T-helper 1 cell treated with Interleukin-12 subunit alpha and Interleukin-12 subunit beta and Interleukin-4 antibody, amounts not matched to agents 30 μg/mL and 1 μg/mL, for 36 hours (primary cell): Measurements from ENCODE around the gene HDAC6.
A peak's percentile ranks its signal among the peaks of the same experiment; 100 is the strongest.
"Not testable (repeated sequence)": the region's sequence is repeated elsewhere in the genome, so short reads cannot be mapped to it uniquely, and the experiment has no call there.

ENCODE experiments used
- H3K27ac Mint-ChIP-seq: one replicate; pipeline ENCODE4 v1.8.0; 2021; ENCODE audit warnings: mild to moderate bottlenecking, mixed read lengths
- H3K27me3 Mint-ChIP-seq: one replicate; pipeline ENCODE4 v1.8.0; 2021; ENCODE audit warnings: low read depth, mixed read lengths
- H3K36me3 Mint-ChIP-seq: one replicate; pipeline ENCODE4 v1.8.0; 2021; ENCODE audit warnings: low read depth, mixed read lengths
- H3K4me1 Mint-ChIP-seq: one replicate; pipeline ENCODE4 v1.8.0; 2021; ENCODE audit warnings: low read depth, mixed read lengths
- H3K4me3 Mint-ChIP-seq: one replicate; pipeline ENCODE4 v1.8.0; 2021; ENCODE audit warnings: mild to moderate bottlenecking, moderate library complexity, mixed read lengths
- H3K9me3 Mint-ChIP-seq: one replicate; pipeline ENCODE4 v1.8.0; 2021; ENCODE audit warnings: mixed read lengths

HDAC6 gene

GRCh38 chrX:48826876-48827653 lies 25.2 kb downstream of the HDAC6 start:
- peaks cover 3% of the 10 kb centered on the region for H3K4me1 Mint-ChIP-seq
- peaks cover 5% of the 10 kb centered on the region for H3K36me3 Mint-ChIP-seq
- H3K4me3 Mint-ChIP-seq, result no peak overlapping the region
- H3K9me3 Mint-ChIP-seq, result no peaks in the 10 kb centered on the region
- peaks cover 30% of the 10 kb centered on the region for H3K27me3 Mint-ChIP-seq
- H3K27ac Mint-ChIP-seq, result no peak overlapping the region

- Mint-ChIP-seq H3K9me3 (no peaks in the 10 kb centered on the region), H3K4me3 (no peak overlapping the region), H3K4me1 (peaks cover 3% of the 10 kb centered on the region), H3K27ac (no peak overlapping the region), H3K36me3 (peaks cover 5% of the 10 kb centered on the region), H3K27me3 (peaks cover 34% of the 10 kb centered on the region)
Measured at GRCh38 chrX:48827654-48827968, 25.7 kb downstream of the HDAC6 start.

DNA sequence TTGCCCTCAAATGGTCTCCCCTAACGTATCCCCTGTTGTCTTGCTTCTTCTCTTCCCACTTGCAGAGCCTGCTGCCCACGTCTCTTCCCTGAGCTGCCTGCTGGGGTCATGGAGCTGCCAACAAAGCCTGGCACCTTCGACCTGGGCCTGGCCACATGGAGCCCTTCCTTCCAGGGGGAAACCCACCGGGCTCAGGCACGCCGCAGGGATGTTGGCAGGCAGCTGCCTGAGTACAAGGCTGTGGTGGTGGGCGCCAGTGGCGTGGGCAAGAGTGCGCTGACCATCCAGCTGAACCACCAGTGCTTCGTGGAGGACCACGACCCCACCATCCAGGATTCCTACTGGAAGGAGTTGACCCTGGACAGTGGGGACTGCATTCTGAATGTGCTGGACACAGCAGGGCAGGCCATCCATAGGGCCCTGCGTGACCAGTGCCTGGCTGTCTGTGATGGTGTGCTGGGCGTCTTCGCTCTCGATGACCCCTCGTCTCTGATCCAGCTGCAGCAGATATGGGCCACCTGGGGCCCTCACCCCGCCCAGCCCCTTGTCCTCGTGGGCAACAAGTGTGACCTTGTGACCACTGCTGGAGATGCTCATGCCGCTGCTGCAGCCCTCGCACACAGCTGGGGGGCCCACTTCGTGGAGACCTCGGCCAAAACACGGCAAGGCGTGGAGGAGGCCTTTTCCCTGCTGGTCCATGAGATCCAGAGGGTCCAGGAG lies 27.3 kb downstream of the HDAC6 start:
- Mint-ChIP-seq H3K4me3 (no peak overlapping the region), H3K9me3 (no peaks in the 10 kb centered on the region), H3K36me3 (peaks cover 5% of the 10 kb centered on the region), H3K27ac (no peak overlapping the region), H3K27me3 (peaks cover 50% of the 10 kb centered on the region), H3K4me1 (peaks cover 5% of the 10 kb centered on the region)

GRCh38 chrX:48831136-48831908 lies 29.5 kb downstream of the HDAC6 start:
- no peak overlapping the region for H3K4me3 Mint-ChIP-seq
- no peaks in the 10 kb centered on the region for H3K9me3 Mint-ChIP-seq
- no peak overlapping the region for H3K27ac Mint-ChIP-seq
- peaks cover 62% of the 10 kb centered on the region for H3K27me3 Mint-ChIP-seq
- H3K4me1 Mint-ChIP-seq, result peaks cover 12% of the 10 kb centered on the region
- peaks cover 2% of the 10 kb centered on the region for H3K36me3 Mint-ChIP-seq

GRCh38 chrX:48831909-48832291 lies 30.0 kb downstream of the HDAC6 start:
- Mint-ChIP-seq H3K27ac (no peak overlapping the region), H3K27me3 (peaks cover 67% of the 10 kb centered on the region)

DNA sequence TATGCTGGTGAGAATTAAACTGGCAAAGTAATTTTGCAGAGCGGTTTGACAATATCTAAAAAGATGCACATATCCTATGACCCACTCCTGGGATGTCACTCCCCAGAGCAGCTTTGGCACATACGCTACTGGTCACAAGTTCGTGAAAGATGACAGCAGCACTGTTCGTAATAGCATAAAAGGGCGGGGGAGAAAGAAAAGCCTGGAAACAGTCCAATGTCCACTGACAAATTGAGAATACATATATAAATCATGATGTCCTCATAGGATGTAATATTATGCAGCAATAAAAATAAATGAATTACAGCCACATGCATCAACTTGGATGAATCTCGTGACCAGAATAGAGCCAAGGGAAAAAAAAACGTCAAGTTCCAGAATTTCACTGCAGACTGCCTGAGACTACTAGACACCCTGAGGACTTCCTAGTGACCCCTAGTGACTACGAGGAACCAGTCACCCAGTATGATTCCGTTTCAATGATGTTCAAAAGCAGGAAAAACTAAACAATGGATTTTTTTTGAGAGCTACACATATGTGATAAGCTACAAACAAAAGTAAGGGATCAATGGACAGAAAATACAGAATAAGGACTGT lies 31.8 kb downstream of the HDAC6 start:
- H3K4me1 Mint-ChIP-seq, result peaks cover 9% of the 10 kb centered on the region
- no peak overlapping the region for H3K27ac Mint-ChIP-seq
- no peak overlapping the region for H3K4me3 Mint-ChIP-seq
- H3K9me3 Mint-ChIP-seq, result no peaks in the 10 kb centered on the region
- no peaks in the 10 kb centered on the region for H3K36me3 Mint-ChIP-seq
- peaks cover 53% of the 10 kb centered on the region for H3K27me3 Mint-ChIP-seq

More at GRCh38 chrX:48831909-48832291, 30.0 kb downstream of the HDAC6 start:
- Mint-ChIP-seq H3K4me1 (peaks cover 12% of the 10 kb centered on the region), H3K36me3 (peaks cover 2% of the 10 kb centered on the region), H3K9me3 (no peaks in the 10 kb centered on the region), H3K4me3 (no peak overlapping the region)

DNA sequence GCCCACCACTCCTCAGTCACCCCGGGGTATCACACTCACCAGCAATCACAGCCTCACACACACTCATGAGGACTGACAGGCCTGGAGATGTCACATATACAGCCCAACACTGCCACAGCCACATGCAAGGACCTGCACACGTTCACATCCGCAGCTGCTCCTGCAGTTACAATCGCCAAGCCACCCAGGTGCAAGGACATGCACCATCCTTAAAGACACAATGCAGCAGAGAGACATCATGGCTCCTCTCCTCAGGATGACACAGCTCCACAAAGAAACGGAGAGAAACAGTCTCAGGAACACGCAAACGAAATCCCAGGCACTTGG lies 32.5 kb downstream of the HDAC6 start:
- Mint-ChIP-seq H3K9me3 (no peaks in the 10 kb centered on the region), H3K27ac (peak overlapping the region; percentile 14), H3K36me3 (no peaks in the 10 kb centered on the region), H3K4me1 (peaks cover 9% of the 10 kb centered on the region), H3K4me3 (peak overlapping the region; percentile 82), H3K27me3 (peaks cover 48% of the 10 kb centered on the region)

DNA sequence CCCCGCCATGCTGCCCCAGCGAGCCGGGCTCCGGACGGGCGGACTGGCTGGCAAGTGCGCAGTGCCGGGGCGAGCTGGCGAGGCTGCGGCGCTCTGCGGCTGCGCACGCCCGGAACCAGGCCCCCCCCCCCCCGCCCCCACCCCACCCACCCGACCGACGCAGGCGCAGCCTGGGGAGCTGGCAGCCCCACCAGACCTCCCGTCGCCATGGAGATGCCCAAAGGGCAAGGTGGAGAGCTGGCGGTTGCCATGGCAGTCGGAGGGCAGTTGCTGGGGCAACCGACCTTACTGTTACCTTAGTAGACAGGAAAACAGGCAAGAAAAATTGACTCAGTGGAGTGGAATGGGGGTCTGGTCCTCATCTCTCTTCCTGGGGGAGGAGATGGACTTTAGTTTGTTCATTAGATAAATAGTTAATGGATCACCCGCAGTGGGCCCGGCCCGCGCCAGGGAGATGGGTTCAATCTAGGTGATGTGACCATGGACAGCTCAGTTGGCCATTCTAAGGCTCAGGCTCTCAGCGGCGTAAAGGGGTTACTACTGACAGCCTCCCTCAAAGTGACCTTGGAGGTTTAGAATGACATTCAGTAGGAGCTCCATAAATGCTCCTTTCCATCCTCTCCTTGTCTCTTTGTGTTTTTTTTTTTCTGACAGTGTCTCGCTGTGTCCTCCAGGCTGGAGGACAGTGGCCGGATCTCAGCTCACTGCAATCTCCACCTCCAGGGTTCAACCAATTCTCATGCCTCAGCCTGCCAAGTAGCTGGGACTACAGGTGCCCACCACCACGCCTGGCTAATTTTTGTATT lies 33.9 kb downstream of the HDAC6 start, which contains the start of gene PCSK1N:
TSS of gene PCSK1N (minus strand) at position 87 of the 806 bp plus-strand sequence. CDS start at position 9, 78 bp downstream.
- H3K27ac Mint-ChIP-seq, result peak within 1 kb of the TSS; percentile 15
- no peaks in the 10 kb centered on the region for H3K36me3 Mint-ChIP-seq
- H3K27me3 Mint-ChIP-seq, result peaks cover 45% of the 10 kb centered on the region
- H3K4me3 Mint-ChIP-seq, result peak within 1 kb of the TSS; percentile 82
- peaks cover 9% of the 10 kb centered on the region for H3K4me1 Mint-ChIP-seq
- H3K9me3 Mint-ChIP-seq, result no peaks in the 10 kb centered on the region

DNA sequence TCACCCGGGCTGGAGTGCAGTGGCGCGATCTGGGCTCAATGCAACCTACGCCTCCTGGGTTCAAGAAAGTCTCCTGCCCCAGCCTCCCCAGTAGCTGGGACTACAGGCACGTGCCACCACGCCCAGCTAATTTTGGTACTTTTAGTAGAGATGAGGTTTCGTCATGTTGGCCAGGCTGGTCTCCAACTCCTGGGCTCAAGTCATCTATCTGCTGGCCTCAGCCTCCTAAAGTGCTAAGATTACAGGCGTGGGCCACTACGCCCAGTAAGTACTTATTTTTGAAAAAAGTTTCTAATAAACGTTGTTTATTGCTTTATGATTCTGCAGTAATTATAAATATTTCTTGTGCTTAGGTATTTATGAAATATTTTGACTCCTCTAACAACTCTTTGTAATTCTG lies 37.8 kb downstream of the HDAC6 start:
- Mint-ChIP-seq H3K4me1 (peaks cover 2% of the 10 kb centered on the region), H3K4me3 (no peak overlapping the region), H3K27me3 (peaks cover 23% of the 10 kb centered on the region), H3K9me3 (no peaks in the 10 kb centered on the region), H3K27ac (no peak overlapping the region), H3K36me3 (no peaks in the 10 kb centered on the region)

GRCh38 chrX:48848847-48849246 lies 47.0 kb downstream of the HDAC6 start:
- no peaks in the 10 kb centered on the region for H3K9me3 Mint-ChIP-seq
- H3K4me3 Mint-ChIP-seq, result no peak overlapping the region
- H3K4me1 Mint-ChIP-seq, result peaks cover 4% of the 10 kb centered on the region
- H3K27ac Mint-ChIP-seq, result no peak overlapping the region
- H3K27me3 Mint-ChIP-seq, result peaks cover 6% of the 10 kb centered on the region
- no peaks in the 10 kb centered on the region for H3K36me3 Mint-ChIP-seq

DNA sequence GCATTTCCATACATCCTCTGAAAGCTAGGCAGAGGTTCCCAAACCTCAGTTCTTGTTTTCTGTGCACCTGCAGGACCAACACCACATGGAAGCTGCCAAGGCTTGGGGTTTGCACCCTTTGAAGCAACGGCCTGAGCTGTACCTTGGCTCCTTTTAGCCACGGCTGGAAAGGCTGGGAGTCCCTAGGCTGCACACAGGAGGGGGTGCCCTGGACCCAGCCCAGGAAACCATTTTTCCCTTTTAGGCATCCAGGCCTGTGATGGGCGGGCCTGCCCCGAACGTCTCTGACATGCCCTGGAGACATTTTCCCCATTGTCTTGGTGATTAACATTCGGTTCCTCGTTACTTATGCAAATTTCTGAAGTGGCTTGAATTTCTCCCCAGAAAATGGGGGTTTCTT lies 51.0 kb downstream of the HDAC6 start:
- Mint-ChIP-seq H3K27ac (no peak overlapping the region), H3K4me3 (no peak overlapping the region), H3K27me3 (peaks cover 23% of the 10 kb centered on the region), H3K4me1 (peaks cover 9% of the 10 kb centered on the region), H3K36me3 (no peaks in the 10 kb centered on the region), H3K9me3 (no peaks in the 10 kb centered on the region)

- H3K27me3 Mint-ChIP-seq, result peaks cover 23% of the 10 kb centered on the region
- H3K4me1 Mint-ChIP-seq, H3K36me3 Mint-ChIP-seq, H3K9me3 Mint-ChIP-seq, H3K27ac Mint-ChIP-seq, H3K4me3 Mint-ChIP-seq: not testable (repeated sequence)
Measured at GRCh38 chrX:48853494-48853893, 51.6 kb downstream of the HDAC6 start.

- not testable (repeated sequence) for H3K9me3 Mint-ChIP-seq, H3K4me3 Mint-ChIP-seq, H3K36me3 Mint-ChIP-seq, H3K27ac Mint-ChIP-seq, H3K4me1 Mint-ChIP-seq
- H3K27me3 Mint-ChIP-seq, result peaks cover 17% of the 10 kb centered on the region
Measured at GRCh38 chrX:48854121-48854804, 52.4 kb downstream of the HDAC6 start.
